Adrenal gland (tissue), 12 donors: ENCODE measurements around the gene ENPP7. TPM values are rescaled to one million over a fixed set of nuclear protein-coding genes. Genes with fewer than 3 reads are reported as not detected.

Source experiments
- DNase-seq, 7 donors: peaks; one replicate each; pipeline ENCODE4 v3.0.0-alpha.2; 2019 to 2020
- H3K27ac ChIP-seq, 5 donors: fragments of 200-600 bp; sonication (generic) in 4 of 5; 1 replicate in 3 of 5; 2 replicates in 2 of 5; pipeline versions ENCODE4 v1.5.1 to v1.8.0; 2016 to 2020; ENCODE audit warnings: mild to moderate bottlenecking in 1 of 5
- H3K27me3 ChIP-seq: fragments of 200-600 bp; 2 replicates; pipeline ENCODE4 v1.8.0; 2021
- H3K36me3 ChIP-seq, 2 donors: fragments of 200-600 bp; replicated peaks in 1 of 2; 1 replicate in 1 of 2; 2 replicates in 1 of 2; pipeline versions ENCODE4 v1.5.1 to v1.8.0; 2018 to 2022
- H3K4me1 ChIP-seq, 2 donors: fragments of 200-600 bp; replicated peaks in 1 of 2; 1 replicate in 1 of 2; 2 replicates in 1 of 2; pipeline versions ENCODE4 v1.5.1 to v1.8.0; 2018 to 2021
- H3K4me3 ChIP-seq, 4 donors: fragments of 200-600 bp; sonication (generic) in 3 of 4; one replicate each; pipeline ENCODE4 v1.5.1; 2016 to 2018
- H3K9me3 ChIP-seq, 3 donors: fragments of 200-600 bp; sonication (generic) in 1 of 3; replicated peaks in 1 of 3; 1 replicate in 2 of 3; 2 replicates in 1 of 3; pipeline versions ENCODE4 v1.5.1 to v1.8.0; 2016 to 2021
- POLR2A ChIP-seq, 2 donors: fragments of 450-650 bp; IDR thresholded peaks; one replicate each; pipeline ENCODE4 v1.6.1; 2017; ENCODE audit warnings: antibody characterized with exemption in 2 of 2, mild to moderate bottlenecking in 2 of 2, moderate library complexity in 1 of 2
- WGBS, 4 donors: extraction: QIAGEN DNeasy Blood & Tissue Kit in 2 of 4; methylation state at CpG; one replicate each; pipeline versions ENCODE4 v1.1.5 to v1.1.7; 2013 to 2017; 5-methylcytosine and 5-hydroxymethylcytosine counted together
- intact Hi-C, 2 donors: fragments of 100-400 bp; cut with DNase I; formaldehyde crosslinking; loops; one replicate each; pipeline versions ENCODE4 v1.14.1 to v1.15.0; 2022 to 2023
- polyA plus RNA-seq, 3 donors: library from polyadenylated mRNA; stranded (reverse); fragments of 200-250 nt in 2 of 3; fragments of 350-450 nt in 1 of 3; fragmentation: Illumina TruSeq in 1 of 3; extraction: RNeasy Lipid Tissue Mini Kit (QIAGEN cat#74804) in 1 of 3; gene quantifications; one replicate each; pipeline ENCODE4 v1.2.3, GENCODE V29; 2013 to 2014
- total RNA-seq, 9 donors: library from RNA; depleted of rRNA in 4 of 9; stranded (reverse); fragments of >200 nt in 4 of 9; fragments of 120-200 nt in 1 of 9; fragmentation: NEBNext Ultra II Directional in 1 of 9; extraction: Animal tissue kit (Norgen Biotek cat#: 25700) in 1 of 9; gene quantifications; one replicate each; pipeline versions ENCODE4 v1.1.0 to v1.2.4, GENCODE V29; 2013 to 2023
- TF ChIP-seq, protein P1 (sequence below), 6 experiments: fragments of 450-650 bp in 4 of 6; fragments of 200-600 bp in 2 of 6; sonication (generic) in 1 of 6; IDR thresholded peaks; 1 replicate in 5 of 6; 2 replicates in 1 of 6; pipeline versions ENCODE4 v1.5.1 to v1.8.0; 2016 to 2021; ENCODE audit warnings: antibody characterized with exemption in 6 of 6, mild to moderate bottlenecking in 2 of 6, moderate library complexity in 1 of 6
- donor health status: healthy with polysubstance abuse.
- donor health status: Bipolar disorder and iron deficiency.
- donor health status: DM: yes; HTN: yes; CAD: no.
- donor health status: DM: no; HTN: no; CAD: no.
- donor health status: DM: no; HTN: no; CAD: no.
- donor health status: DM: yes; HTN: yes; CAD: no.

ENPP7 gene
- total and polyA plus RNA-seq, 12 donors, result 0.39 TPM; not detected in 11

DNA sequence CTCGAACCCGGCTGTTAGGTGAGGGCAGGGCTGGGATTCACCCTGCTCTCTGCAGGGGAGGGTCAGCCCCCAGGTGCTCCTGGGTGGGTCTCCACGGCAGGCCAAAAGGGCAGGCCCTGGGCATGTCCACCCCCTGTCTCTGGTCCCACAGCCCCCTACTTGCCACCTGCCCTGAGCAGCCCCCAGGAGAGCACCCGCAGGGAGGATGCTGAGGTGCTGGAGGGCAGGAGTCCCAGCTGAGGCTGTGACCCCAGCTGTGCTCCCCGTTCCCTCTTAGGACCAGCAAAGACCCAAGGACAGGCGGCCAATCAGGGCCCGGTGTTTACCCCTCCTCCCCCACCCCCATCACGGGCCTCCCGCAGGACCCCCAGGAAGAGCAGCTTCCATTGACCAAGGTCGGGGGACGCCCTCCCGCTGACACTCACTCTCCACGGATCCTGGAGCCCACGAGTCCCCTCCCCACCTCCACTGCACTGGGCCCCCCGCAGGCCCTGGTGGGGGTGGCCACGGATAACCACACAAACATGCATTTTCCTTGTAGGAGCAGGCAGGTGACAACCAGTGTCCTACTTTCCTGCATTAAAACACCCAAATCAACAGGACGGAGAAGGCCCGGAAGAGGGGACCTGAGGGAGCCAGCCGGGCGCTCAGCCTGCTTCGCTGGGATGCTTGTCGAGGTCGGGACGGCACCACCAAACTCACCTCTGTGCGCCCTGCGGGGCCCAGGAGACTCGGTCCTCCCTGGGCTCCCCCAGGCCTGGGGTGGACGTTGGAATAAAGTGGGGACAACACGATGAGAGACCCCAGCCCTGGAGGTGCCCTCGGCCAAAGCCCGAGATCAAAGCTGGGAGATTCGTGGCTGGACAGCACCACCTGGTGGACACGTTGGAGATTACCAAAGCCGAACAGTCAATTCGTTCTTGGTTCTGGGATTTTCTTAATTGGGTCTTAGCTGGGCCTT lies 22.5 kb upstream of the ENPP7 start:
- peak in 5 of 7 donors; percentile 42 to 74 (median 54) for DNase-seq
- no peaks in the 10 kb centered on the region for H3K36me3 ChIP-seq
- H3K9me3 ChIP-seq, result no peaks in the 10 kb centered on the region
- peaks cover 10% of the 10 kb centered on the region for H3K27me3 ChIP-seq
- TF ChIP-seq, protein P1, sequence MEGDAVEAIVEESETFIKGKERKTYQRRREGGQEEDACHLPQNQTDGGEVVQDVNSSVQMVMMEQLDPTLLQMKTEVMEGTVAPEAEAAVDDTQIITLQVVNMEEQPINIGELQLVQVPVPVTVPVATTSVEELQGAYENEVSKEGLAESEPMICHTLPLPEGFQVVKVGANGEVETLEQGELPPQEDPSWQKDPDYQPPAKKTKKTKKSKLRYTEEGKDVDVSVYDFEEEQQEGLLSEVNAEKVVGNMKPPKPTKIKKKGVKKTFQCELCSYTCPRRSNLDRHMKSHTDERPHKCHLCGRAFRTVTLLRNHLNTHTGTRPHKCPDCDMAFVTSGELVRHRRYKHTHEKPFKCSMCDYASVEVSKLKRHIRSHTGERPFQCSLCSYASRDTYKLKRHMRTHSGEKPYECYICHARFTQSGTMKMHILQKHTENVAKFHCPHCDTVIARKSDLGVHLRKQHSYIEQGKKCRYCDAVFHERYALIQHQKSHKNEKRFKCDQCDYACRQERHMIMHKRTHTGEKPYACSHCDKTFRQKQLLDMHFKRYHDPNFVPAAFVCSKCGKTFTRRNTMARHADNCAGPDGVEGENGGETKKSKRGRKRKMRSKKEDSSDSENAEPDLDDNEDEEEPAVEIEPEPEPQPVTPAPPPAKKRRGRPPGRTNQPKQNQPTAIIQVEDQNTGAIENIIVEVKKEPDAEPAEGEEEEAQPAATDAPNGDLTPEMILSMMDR (IDR thresholded peaks at IDR 0.05), result peak; percentile 63 to 80 (median 74)
- TF ChIP-seq POLR2A (IDR thresholded peaks at IDR 0.05), result no peak
- no peak overlapping the region for H3K27ac ChIP-seq
- intact Hi-C loops, result loop anchor here (5.0 to 10.0 kb wide), 2 partner anchors 303 to 306 kb away; no protein-coding TSS in a partner anchor
- WGBS, 4 donors, result 26 to 32% (median 27%) methylated on average over 25 to 35 of the region's 35 CpGs
- H3K4me1 ChIP-seq, result peaks cover 0 to 2% of the 10 kb centered on the region in 2 donors
- H3K4me3 ChIP-seq, result no peak overlapping the region

DNA sequence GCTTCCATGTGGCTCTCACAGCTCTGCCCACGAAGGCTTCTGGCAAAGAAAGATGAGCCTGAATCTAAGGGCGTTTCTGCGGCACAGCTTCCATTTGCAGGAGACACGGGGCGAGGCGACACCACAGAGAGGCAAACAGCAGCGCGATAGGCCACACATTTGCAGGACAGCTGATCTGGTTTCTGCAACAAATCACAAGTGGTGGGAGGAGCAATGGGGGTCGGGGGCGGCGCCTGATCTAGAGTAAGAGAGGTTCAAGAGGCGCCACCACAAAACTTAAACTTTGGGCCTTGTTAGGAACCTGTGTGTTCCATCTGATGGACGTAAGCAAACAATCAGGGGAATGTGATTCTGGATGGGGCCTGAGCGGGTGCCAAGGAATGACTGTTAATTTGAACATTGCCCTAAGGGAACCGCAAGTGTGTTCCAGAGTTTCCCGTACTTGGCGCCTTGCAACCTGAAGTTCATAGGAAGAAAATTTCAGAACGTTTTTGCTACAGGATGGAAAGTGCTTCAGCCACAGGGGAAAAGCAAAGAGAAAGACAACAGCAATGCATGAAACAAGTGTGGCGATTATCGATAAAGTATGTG lies 18.9 kb upstream of the ENPP7 start:
- Histone ChIP-seq H3K27me3 (peaks cover 10% of the 10 kb centered on the region), H3K4me1 (peaks cover 0 to 9% of the 10 kb centered on the region in 2 donors), H3K4me3 (no peak overlapping the region), H3K27ac (no peak overlapping the region), H3K9me3 (no peaks in the 10 kb centered on the region), H3K36me3 (no peaks in the 10 kb centered on the region)
- WGBS, 4 donors, result 88 to 90% (median 89%) methylated on average over 19 to 20 of the region's 20 CpGs
- intact Hi-C loops, result no loop called here
- TF ChIP-seq, protein P1 (IDR thresholded peaks at IDR 0.05), result no peak
- no peak for TF ChIP-seq POLR2A (IDR thresholded peaks at IDR 0.05)
- no peak for DNase-seq

DNA sequence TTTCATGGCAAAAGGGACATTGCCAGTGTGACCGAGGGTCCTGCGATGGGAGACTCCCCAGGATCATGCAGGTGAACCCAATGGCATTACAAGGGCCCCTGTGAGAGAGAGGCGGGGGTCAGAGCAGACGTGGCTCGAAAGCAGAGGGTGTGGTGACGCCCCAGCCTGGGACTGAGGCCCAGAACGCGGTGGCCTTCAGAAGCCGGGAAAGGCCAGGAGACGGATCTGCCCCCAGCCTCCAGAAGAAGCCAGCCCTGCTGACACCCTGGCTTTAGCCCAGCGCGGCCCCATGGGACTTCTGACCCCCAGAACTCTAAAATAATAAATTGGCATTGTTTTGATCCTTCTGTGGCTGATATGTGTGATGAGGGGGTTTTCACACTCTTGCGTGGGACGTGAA lies 17.4 kb upstream of the ENPP7 start:
- Histone ChIP-seq H3K27ac (no peak overlapping the region), H3K9me3 (no peaks in the 10 kb centered on the region), H3K4me1 (peaks cover 0 to 9% of the 10 kb centered on the region in 2 donors), H3K27me3 (no peaks in the 10 kb centered on the region), H3K4me3 (no peak overlapping the region), H3K36me3 (no peaks in the 10 kb centered on the region)
- peak in 3 of 7 donors; percentile 46 to 86 (median 61) for DNase-seq
- WGBS, 4 donors, result 23 to 61% (median 54%) methylated on average over 8 to 14 of the region's 14 CpGs
- TF ChIP-seq POLR2A (IDR thresholded peaks at IDR 0.05), result no peak
- TF ChIP-seq, protein P1 (IDR thresholded peaks at IDR 0.05), result no peak
- intact Hi-C loops, result no loop called here
